CD4-positive, alpha-beta T cell (primary cell): ENCODE data around the gene TMEM120A. TPM values are rescaled to one million over a fixed set of nuclear protein-coding genes. Genes with fewer than 3 reads are reported as not detected.

ENCODE experiments used
- ATAC-seq: fragments of 200-7000 bp; cut with Tn5 transposase; one replicate; pipeline ENCODE4 v1.10.0; 2022; ENCODE audit warnings: mild to moderate bottlenecking; ENCODE audit not compliant: poor library complexity
- CTCF ChIA-PET: fragments of 350-600 bp; sonication (Branson Sonifier 250); formaldehyde crosslinking; loops from one replicate; lab custom pipeline; 2021; ENCODE audit warnings: antibody characterized with exemption, inconsistent platforms; lab: Charles Lee
- POLR2A ChIA-PET: fragments of 350-600 bp; sonication (Branson Sonifier 250); formaldehyde crosslinking; loops from one replicate; lab custom pipeline; 2021; ENCODE audit warnings: antibody characterized with exemption, inconsistent platforms; lab: Charles Lee
- DNase-seq, 14 experiments: peaks; one replicate each; pipeline ENCODE4 v3.0.0-alpha.2; 2013 to 2020; ENCODE audit warnings: mixed read lengths in 2 of 14
- H3K27ac ChIP-seq, 2 donors: one replicate each; pipeline versions ENCODE4 v1.5.1 to v1.7.0; 2013; ENCODE audit warnings: low read length in 2 of 2, low read depth in 1 of 2, mild to moderate bottlenecking in 1 of 2
- H3K27me3 ChIP-seq, 2 experiments: 1 replicate in 1 of 2; 2 replicates in 1 of 2; pipeline versions ENCODE4 v1.6.1 to v1.7.0; 2013; ENCODE audit warnings: low read length in 2 of 2, control low read depth in 1 of 2, mild to moderate bottlenecking in 1 of 2, moderate library complexity in 1 of 2; ENCODE audit not compliant: insufficient read depth in 2 of 2, control insufficient read depth in 1 of 2
- H3K36me3 ChIP-seq: one replicate; pipeline ENCODE4 v1.6.1; 2013; ENCODE audit warnings: low read length, control low read depth; ENCODE audit not compliant: insufficient read depth
- H3K4me1 ChIP-seq: one replicate; pipeline ENCODE4 v1.6.1; 2013; ENCODE audit warnings: low read length, control low read depth; ENCODE audit not compliant: insufficient read depth
- H3K4me3 ChIP-seq: one replicate; pipeline ENCODE4 v1.5.1; 2013; ENCODE audit warnings: mild to moderate bottlenecking, low read length, moderate library complexity
- H3K9me3 ChIP-seq, 2 experiments: 1 replicate in 1 of 2; 2 replicates in 1 of 2; pipeline versions ENCODE4 v1.6.1 to v1.7.0; 2013; ENCODE audit warnings: low read length in 2 of 2, mild to moderate bottlenecking in 2 of 2, control low read depth in 1 of 2, moderate library complexity in 1 of 2; ENCODE audit not compliant: control insufficient read depth in 1 of 2, insufficient read depth in 1 of 2
- H3K27ac Mint-ChIP-seq: one replicate; pipeline ENCODE4 v1.8.0; 2020; ENCODE audit warnings: mixed read lengths
- H3K27me3 Mint-ChIP-seq: one replicate; pipeline ENCODE4 v1.8.0; 2021; ENCODE audit warnings: mixed read lengths
- H3K36me3 Mint-ChIP-seq: one replicate; pipeline ENCODE4 v1.8.0; 2021; ENCODE audit warnings: low read depth, mixed read lengths
- H3K4me1 Mint-ChIP-seq: one replicate; pipeline ENCODE4 v1.8.0; 2021; ENCODE audit warnings: low read depth, mixed read lengths
- H3K4me3 Mint-ChIP-seq: one replicate; pipeline ENCODE4 v1.8.0; 2020; ENCODE audit warnings: mild to moderate bottlenecking, mixed read lengths
- H3K9me3 Mint-ChIP-seq: one replicate; pipeline ENCODE4 v1.8.0; 2020; ENCODE audit warnings: mixed read lengths
- CTCF ChIP-seq: fragments of 200-600 bp; IDR thresholded peaks from one replicate; pipeline ENCODE4 v1.8.0; 2022; ENCODE audit warnings: antibody characterized with exemption, mild to moderate bottlenecking
- intact Hi-C, 2 experiments: fragments of 100-400 bp; cut with DNase I in 1 of 2; cut with micrococcal nuclease in 1 of 2; formaldehyde crosslinking; loops; one replicate each; pipeline versions ENCODE4 v1.15.1 to v1.9.0; 2023 to 2025; cut with DNase I, micrococcal nuclease
- total RNA-seq, 174 experiments: library from RNA in 2 of 174; stranded (reverse) in 2 of 174; gene quantifications; one replicate each; pipeline ENCODE4 v1.2.3 and lab custom pipeline; 2021 to 2026

TMEM120A gene
- total RNA-seq, 2 experiments from 2014 or later, result 10.0 to 10.8 TPM

DNA sequence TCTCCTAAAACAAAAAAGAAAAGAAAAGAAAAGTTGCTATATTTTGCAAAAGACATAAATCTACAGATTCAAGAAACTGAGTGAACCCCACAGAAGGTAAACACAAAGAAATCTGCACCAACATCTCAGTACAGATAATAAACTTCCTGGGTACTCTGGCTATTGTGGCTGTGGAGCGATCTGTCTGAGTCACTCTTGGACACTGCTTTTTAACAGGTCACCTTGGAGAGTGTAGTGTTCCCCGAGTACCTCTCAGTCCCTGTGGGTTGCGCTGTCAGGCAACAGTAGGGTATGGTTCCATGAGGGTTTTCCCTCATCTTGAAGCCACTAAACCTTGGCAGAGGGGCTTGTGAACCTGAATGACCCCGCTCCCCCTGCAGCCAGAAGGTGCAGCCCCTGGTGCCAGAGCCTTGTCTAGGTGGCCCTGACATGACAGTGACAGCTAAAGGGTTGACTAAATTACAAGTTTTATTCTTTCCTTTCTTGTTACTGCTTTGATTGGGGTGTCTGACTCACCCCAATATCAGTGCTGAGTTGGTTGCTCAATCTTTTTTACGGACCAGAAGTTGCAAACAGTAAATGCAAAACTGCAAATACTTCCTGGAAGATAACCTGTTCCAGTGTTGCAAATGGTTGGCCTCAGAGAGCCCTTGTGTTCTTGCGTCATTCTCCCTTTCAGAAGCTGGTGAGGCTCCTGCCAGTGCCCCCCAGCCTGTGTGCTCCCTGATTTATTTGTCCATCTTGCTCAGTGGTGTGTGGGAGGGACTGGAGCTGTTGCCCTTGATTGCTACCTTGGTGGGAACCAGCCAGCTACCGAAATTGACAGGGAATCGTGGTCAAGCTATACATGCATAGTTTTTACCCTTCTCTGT is 48.9 kb downstream of the TMEM120A start:
- no peaks in the 10 kb centered on the region for H3K36me3 Mint-ChIP-seq
- H3K4me1 Mint-ChIP-seq, result peaks cover 7% of the 10 kb centered on the region
- H3K27me3 ChIP-seq, result no peaks in the 10 kb centered on the region
- no peak overlapping the region for H3K27ac Mint-ChIP-seq
- no peak for ATAC-seq
- POLR2A ChIA-PET, result no interaction called here
- no peak overlapping the region for H3K4me3 ChIP-seq
- no peak overlapping the region for H3K27ac ChIP-seq
- no peaks in the 10 kb centered on the region for H3K4me1 ChIP-seq
- intact Hi-C loops, result no loop called here
- no peak for TF ChIP-seq CTCF
- no peaks in the 10 kb centered on the region for H3K27me3 Mint-ChIP-seq
- CTCF ChIA-PET, result no interaction called here
- H3K9me3 ChIP-seq, result no peaks in the 10 kb centered on the region
- H3K36me3 ChIP-seq, result no peaks in the 10 kb centered on the region
- no peak for DNase-seq
- no peaks in the 10 kb centered on the region for H3K9me3 Mint-ChIP-seq
- H3K4me3 Mint-ChIP-seq, result no peak overlapping the region

DNA sequence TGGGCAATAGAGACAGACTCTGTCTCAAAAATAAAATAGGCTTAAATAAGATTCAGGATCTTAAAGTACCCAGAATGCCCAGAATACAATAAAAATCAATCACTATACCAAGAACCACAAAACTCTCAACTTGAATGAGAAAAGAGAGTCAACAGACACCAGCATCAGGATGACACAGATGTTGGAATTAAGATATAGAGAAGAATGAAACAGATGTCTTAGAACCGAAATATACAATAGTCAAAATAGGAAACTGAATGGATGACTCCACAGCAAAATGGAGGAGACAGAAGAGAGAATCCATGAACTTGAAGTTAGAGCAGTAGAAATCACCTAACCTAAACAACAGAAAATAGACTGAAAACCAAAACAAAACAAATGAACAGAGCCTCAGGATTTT is 49.9 kb downstream of the TMEM120A start:
- POLR2A ChIA-PET, result no interaction called here
- H3K4me1 ChIP-seq, result no peaks in the 10 kb centered on the region
- H3K4me3 ChIP-seq, result no peak overlapping the region
- Mint-ChIP-seq H3K27ac (no peak overlapping the region), H3K9me3 (no peaks in the 10 kb centered on the region), H3K27me3 (no peaks in the 10 kb centered on the region), H3K36me3 (no peaks in the 10 kb centered on the region), H3K4me1 (peaks cover 7% of the 10 kb centered on the region), H3K4me3 (no peak overlapping the region)
- no peaks in the 10 kb centered on the region for H3K27me3 ChIP-seq
- CTCF ChIA-PET, result no interaction called here
- no peaks in the 10 kb centered on the region for H3K9me3 ChIP-seq
- ATAC-seq, result no peak
- no peak overlapping the region for H3K27ac ChIP-seq
- DNase-seq, result no peak
- intact Hi-C loops, result no loop called here
- H3K36me3 ChIP-seq, result no peaks in the 10 kb centered on the region
- TF ChIP-seq CTCF, result no peak

- H3K4me3 Mint-ChIP-seq, result no peak overlapping the region
- ChIA-PET POLR2A (no interaction called here), CTCF (no interaction called here)
- TF ChIP-seq CTCF, result no peak
- Histone ChIP-seq H3K27me3 (no peaks in the 10 kb centered on the region), H3K36me3 (no peaks in the 10 kb centered on the region), H3K27ac (no peak overlapping the region), H3K4me1 (no peaks in the 10 kb centered on the region), H3K4me3 (no peak overlapping the region), H3K9me3 (no peaks in the 10 kb centered on the region)
- peaks cover 7% of the 10 kb centered on the region for H3K4me1 Mint-ChIP-seq
- no peak overlapping the region for H3K27ac Mint-ChIP-seq
- intact Hi-C loops, result no loop called here
- ATAC-seq (no peak), DNase-seq (no peak)
- H3K9me3 Mint-ChIP-seq, result no peaks in the 10 kb centered on the region
- H3K36me3 Mint-ChIP-seq, result no peaks in the 10 kb centered on the region
- H3K27me3 Mint-ChIP-seq, result no peaks in the 10 kb centered on the region
These were observed 50.5 kb downstream of the TMEM120A start for GRCh38 chr7:75943864-75944263.
